Measurements from ENCODE around the gene IL23R.

DNA sequence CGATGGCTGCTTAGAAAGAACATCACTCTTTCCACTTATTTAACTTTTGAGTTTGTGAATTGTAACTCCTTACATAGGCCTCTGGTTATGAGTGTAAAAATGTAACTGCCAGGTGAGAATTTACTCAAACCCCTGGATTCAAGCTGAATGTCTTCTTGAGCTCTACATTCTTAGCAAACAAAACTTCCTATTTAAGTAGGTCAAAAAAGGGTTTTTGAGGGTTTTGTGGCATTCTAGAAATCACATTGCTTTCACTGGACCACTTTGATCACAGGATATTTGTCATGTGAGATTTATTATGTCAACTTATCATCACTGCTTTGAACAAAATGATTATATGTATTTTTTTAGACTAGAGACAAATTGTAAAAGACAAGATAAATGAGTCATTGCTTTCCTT lies 5.7 kb downstream of the IL23R start:
- TF ChIP-seq CTCF (IDR thresholded peaks at IDR 0.05): no peak
- no peak for TF ChIP-seq SIN3A (IDR thresholded peaks at IDR 0.05; ENCODE audit: borderline replicate concordance, insufficient read depth, low read depth, low read length)
- no peak for TF ChIP-seq TCF7L2 (IDR thresholded peaks at IDR 0.05; ENCODE audit: low read depth, low read length)
